Dedifferentiated amniotic fluid mesenchymal stem cell (primary cell): ENCODE data around the gene GABRA5.
"Not testable (repeated sequence)": the region's sequence is repeated elsewhere in the genome, so short reads cannot be mapped to it uniquely, and the experiment has no call there.

Source experiments
- DNase-seq: peaks from one replicate; pipeline ENCODE4 v3.0.0-alpha.2; 2016; ENCODE audit errors: extremely low spot score

GABRA5 gene

DNA sequence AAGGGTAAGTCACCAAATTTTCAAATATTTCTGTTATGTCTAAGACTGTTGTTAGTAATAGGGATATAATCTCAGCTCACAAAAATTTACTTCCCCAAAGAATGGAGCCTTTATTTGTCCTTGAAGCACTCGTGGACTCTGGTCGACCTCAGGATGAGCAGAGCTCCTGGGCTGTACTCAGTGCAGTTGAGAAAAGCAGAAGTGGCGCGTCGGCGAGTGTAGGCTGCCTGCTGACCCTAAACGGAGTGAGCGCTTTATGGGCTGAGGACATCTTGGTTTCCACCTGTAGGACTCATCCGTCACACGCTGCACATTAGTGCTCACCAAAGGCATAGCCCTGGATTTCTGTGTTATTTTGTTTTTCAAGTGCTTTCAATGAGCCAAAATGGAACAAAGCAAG, 11.0 kb downstream of the GABRA5 start:
- DNase-seq = no peak

- no peak for DNase-seq
Observed at GRCh38 chr15:26879706-26880105, 12.8 kb downstream of the GABRA5 start.

- DNase-seq = no peak
Observed at GRCh38 chr15:26882112-26882511, 15.2 kb downstream of the GABRA5 start.

DNA sequence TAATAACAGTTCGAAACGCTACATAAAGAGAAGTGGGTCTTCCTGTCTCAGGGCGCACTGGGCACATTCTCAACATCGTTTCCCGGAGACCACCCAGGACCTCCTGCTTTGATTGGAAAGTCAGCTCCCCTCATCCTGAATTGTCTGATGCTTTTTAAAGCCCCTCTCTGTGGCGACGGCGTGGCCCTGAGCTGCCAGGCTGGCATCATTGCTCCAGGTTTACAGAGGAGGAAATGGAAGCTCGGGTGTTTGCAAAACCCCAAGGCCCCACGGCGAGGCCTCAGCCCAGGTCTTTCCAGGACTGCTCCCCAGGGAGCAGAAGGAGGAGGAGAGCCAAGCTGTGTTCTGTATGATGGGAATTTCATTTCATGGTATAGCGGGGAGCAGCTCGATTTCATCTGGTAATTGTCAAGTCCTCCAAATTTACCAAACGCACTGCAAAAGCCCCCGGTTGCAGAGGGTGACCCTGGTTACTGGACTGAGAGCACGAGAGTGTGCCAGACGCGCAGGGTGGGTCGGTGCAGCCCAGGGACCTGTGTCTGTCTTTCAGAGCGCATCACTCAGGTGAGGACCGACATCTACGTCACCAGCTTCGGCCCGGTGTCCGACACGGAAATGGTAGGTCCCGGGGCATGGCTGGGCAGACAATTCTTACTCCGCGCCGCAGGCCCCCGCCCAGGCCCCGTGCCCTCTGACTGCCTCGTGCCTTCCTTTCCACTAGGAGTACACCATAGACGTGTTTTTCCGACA, 15.9 kb downstream of the GABRA5 start:
- DNase-seq = no peak

- DNase-seq = no peak
Observed at GRCh38 chr15:26883466-26883865, 16.6 kb downstream of the GABRA5 start.

DNA sequence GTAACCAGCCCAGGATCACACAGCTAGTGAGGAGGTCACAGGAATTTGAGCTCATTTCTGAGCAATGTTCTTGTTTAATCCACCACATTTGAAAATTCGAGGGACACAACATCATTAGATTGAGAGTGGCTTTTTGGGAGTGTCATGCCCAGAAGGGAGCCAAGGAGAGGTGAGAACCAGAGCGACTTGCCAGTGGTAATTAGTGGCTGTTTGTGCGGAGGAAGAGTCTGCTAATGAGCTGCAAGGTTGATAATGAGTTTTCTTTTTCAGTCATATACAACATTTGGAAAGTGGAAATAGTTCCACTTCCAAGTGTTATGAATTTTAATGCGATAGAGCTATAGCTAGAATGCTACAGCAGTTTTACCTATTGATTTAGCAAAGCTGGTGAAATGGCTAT, 19.7 kb downstream of the GABRA5 start:
- no peak for DNase-seq

- DNase-seq = no peak
Observed at GRCh38 chr15:26887926-26888666, 21.2 kb downstream of the GABRA5 start.

DNA sequence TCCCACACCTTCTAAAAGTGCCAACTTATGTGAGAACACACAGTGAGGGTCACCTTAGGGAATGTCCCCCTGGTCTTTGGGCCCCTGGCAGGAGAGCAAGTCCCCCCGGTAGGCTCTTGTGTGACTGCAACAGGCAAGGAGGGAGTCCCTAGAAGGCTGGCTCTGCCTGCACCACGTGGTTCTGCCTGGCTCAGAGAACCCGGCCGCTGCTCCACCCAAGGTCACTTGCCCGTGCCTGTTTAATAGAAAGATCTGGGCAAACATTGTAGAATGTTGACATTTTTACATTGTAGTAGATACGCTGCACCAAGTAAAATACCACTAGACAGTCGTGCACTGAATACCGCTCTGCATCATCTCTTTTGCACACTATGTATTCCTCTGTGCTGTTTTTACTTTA, 21.9 kb downstream of the GABRA5 start:
- no peak for DNase-seq

DNA sequence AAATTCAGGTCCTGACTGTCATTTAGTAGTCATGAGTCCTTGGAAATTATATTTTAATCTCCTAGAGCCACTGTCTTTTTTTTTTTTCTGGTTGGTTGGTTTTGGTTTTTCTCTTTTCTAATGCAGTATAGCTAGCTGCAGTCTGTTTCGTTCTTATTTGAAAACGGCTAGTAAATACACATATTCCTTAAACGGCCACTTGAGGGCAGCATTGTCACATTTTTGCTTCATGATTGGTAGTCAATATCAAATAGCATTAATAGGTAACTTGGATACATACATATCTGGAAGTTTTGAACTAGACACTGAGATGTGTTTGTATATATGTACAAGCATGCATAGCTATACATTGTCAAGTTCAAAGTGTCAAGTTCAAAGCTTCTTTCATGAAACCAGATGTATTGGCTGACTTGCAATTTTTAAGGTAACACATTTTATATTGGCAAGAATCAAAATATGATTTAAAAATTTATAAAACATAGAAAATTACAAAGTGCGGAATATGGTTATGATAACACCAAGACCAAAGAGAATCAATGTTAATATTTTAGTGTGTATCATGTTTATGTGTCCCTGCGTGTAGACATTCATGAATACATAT, 22.5 kb downstream of the GABRA5 start:
- DNase-seq = peak; percentile 46

DNA sequence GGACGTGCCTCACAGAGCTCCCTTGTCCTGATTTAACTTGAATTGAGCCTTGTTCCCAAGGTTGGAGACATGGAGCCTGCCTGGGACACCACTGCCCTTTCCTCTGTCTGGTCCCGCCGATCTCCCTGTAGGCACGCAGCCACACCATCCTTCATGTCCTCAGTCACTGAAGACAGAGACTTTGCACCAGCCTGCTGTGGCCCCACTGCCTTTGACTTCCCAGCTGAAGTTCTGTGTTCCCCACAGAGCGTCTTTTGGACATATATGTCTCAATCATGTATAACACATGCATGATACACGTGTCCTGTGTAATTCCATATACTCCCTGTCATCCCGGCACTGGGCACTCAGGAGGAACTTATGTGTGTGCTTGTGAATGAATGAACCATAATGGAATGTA, 23.6 kb downstream of the GABRA5 start:
- DNase-seq = no peak

- DNase-seq = no peak
Observed at GRCh38 chr15:26890988-26891387, 24.1 kb downstream of the GABRA5 start.

GRCh38 chr15:26891448-26892181, 24.8 kb downstream of the GABRA5 start:
- peak; percentile 20 for DNase-seq

GRCh38 chr15:26892182-26892518, 25.3 kb downstream of the GABRA5 start:
- DNase-seq = no peak

- no peak for DNase-seq
Observed at GRCh38 chr15:26892678-26893077, 25.8 kb downstream of the GABRA5 start.

GRCh38 chr15:26893351-26894065, 26.6 kb downstream of the GABRA5 start:
- no peak for DNase-seq

DNA sequence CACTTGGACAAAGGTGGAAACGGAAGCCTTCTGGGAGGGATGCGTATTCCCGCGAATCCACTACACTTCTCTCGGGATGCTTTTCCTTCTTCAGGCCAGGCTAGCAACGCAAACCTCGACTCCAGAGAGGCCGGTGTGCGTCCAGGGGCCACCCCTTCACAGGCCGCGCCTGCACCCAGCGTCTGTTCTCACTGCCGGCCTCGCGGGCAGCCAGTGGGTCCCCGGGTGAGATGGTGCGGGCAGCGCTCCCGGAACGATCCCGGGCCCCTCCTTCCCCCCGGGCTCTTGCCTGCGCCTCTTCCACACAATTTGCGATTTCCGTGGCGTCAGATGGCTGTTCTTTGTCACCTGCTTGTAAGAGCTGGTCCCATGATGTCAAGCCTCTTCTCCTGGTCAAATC, 27.3 kb downstream of the GABRA5 start:
- DNase-seq = no peak

DNA sequence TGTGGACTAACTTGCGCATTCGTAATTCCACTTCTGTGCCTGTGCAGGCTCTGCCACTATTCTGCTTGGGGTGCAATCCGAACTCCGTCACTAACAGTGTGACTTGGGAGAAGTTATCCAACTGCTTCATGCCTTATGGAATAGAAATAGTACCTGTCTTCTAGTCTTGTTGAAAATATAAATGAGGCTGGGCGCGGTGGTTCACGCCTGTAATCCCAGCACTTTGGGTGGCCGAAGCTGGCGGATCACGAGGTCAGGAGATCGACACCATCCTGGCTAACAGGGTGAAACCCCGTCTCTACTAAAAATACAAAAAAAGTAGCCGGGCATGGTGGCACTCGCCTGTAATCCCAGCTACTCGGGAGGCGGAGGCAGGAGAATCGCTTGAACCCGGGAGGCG, 28.5 kb downstream of the GABRA5 start:
- not testable (repeated sequence) for DNase-seq

DNA sequence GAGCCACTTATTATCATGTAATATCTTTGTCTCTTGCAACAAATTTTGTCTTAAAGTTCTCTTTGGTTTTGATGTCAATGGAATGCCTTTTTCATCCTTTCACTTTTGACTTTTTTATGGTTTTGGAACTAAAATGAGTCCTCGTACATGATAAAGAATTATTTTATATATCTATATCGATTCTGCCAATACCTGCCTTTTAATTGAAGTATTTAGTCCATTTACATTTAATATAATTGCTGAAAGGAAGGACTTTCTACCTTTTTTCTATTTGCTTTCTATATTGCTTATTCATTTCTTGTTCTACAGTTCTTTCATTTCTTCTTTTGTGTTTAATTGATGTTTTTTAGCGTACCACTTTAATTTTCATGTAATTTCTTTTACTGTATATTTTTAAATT, 32.8 kb downstream of the GABRA5 start:
- DNase-seq = no peak

- no peak for DNase-seq
Observed at GRCh38 chr15:26901041-26901440, 34.2 kb downstream of the GABRA5 start.

DNA sequence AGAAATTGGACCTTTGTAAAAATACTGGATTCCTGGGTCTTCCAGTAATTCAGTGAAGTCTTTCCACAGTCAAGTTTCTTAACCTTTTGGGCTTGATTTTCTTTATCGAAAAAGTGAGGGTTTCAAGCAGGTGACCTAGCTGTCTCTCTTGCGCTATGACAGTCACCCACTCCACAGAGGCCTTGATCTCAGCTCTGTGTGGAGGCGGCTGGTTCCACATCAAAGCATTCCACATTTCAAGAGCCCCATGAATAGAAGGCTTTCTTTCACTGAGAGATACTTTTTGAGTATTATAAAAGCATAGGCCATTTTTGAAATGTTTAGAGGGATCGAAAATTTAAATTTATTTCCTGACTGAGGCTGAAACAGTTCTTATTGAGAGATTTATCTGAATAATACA, 43.9 kb downstream of the GABRA5 start:
- no peak for DNase-seq

DNA sequence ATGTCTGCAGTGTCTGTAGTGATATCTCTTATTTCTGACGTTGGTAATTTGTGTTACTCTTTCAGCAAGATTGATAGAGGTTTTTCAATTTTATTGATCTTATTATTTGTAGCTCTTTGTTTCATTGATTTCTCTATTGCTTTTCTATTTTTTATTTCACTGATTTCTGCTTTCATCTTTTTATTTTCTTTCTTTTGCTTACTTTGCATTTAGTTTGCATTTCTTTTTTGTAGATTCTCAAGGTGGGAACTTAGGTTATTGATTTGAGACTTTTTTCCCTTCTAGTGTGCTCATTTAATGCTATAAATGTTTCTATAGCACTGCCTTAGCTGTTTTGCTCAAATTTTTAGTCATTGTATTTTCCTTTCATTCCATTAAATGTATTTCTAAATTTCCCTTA, 54.6 kb downstream of the GABRA5 start:
- DNase-seq = no peak

DNA sequence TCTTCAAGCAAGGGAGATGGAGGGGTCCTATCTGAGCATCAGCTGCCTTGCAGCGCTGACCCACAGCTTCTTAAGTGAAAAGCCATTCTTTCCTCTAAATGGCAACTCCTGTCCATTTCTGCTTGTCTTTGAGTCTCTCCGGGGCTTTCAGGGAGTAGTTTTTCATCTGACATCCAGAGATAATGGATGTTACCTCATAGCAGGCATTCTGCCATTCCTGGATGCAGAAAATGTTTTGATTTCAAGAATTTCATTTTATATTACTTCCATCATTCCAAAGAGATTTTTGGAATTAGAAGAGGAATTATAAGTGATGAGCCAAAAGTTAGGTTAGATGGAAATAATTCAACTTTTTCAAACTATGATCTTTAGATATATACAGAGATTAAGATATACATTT, 59.2 kb downstream of the GABRA5 start:
- no peak for DNase-seq
